Common myeloid progenitor, CD34-positive (primary cell): Measurements from ENCODE around the gene EVC.
A peak's percentile ranks its signal among the peaks of the same experiment; 100 is the strongest.
"Not testable (repeated sequence)": the region's sequence is repeated elsewhere in the genome, so short reads cannot be mapped to it uniquely, and the experiment has no call there.

ENCODE experiments used
- CTCF ChIA-PET: fragments of 350-600 bp; sonication (Branson Sonifier 250); formaldehyde crosslinking; loops from one replicate; lab custom pipeline; 2021; ENCODE audit warnings: antibody characterized with exemption; lab: Charles Lee
- POLR2A ChIA-PET: fragments of 350-600 bp; sonication (Branson Sonifier 250); formaldehyde crosslinking; loops from one replicate; lab custom pipeline; 2021; ENCODE audit warnings: antibody characterized with exemption; lab: Charles Lee
- DNase-seq, 3 donors: peaks; one replicate each; pipeline versions ENCODE4 v3.0.0 to v3.0.0-alpha.2; 2013
- H3K27ac ChIP-seq, 2 experiments: 1 replicate in 1 of 2; 2 replicates in 1 of 2; pipeline ENCODE4 v1.7.0; 2013; ENCODE audit warnings: inconsistent platforms in 2 of 2, low read length in 2 of 2, mild to moderate bottlenecking in 2 of 2, low read depth in 1 of 2, moderate library complexity in 1 of 2; ENCODE audit not compliant: severe bottlenecking in 2 of 2, insufficient read depth in 1 of 2, poor library complexity in 1 of 2
- H3K27me3 ChIP-seq, 5 experiments: replicated peaks in 2 of 5; 1 replicate in 3 of 5; 2 replicates in 2 of 5; pipeline versions ENCODE4 v1.6.1 to v1.7.0; 2013; ENCODE audit warnings: low read length in 4 of 5, mild to moderate bottlenecking in 2 of 5, moderate library complexity in 2 of 5, inconsistent platforms in 1 of 5; ENCODE audit not compliant: insufficient read depth in 5 of 5, control insufficient read depth in 4 of 5
- H3K36me3 ChIP-seq, 4 experiments: 1 replicate in 2 of 4; 2 replicates in 2 of 4; pipeline versions ENCODE4 v1.6.1 to v1.7.0; 2013; ENCODE audit warnings: low read length in 3 of 4, control low read depth in 1 of 4, mild to moderate bottlenecking in 1 of 4; ENCODE audit not compliant: control insufficient read depth in 4 of 4, insufficient read depth in 4 of 4
- H3K4me1 ChIP-seq, 4 experiments: 1 replicate in 3 of 4; 2 replicates in 1 of 4; pipeline versions ENCODE4 v1.6.1 to v1.7.1; 2013; ENCODE audit warnings: low read length in 3 of 4, mild to moderate bottlenecking in 3 of 4, control low read depth in 1 of 4, inconsistent platforms in 1 of 4, moderate library complexity in 1 of 4; ENCODE audit not compliant: control insufficient read depth in 4 of 4, insufficient read depth in 4 of 4; ENCODE audit errors: control extremely low read depth in 1 of 4
- H3K4me3 ChIP-seq, 7 experiments: 1 replicate in 4 of 7; 2 replicates in 3 of 7; pipeline versions ENCODE4 v1.5.1 to v1.7.0; 2013; ENCODE audit warnings: mild to moderate bottlenecking in 7 of 7, low read length in 6 of 7, moderate library complexity in 6 of 7, inconsistent platforms in 2 of 7, low read depth in 2 of 7, control low read depth in 1 of 7; ENCODE audit not compliant: insufficient read depth in 4 of 7, control insufficient read depth in 1 of 7; ENCODE audit errors: extremely low read depth in 1 of 7
- H3K9me3 ChIP-seq, 5 experiments: 1 replicate in 4 of 5; 2 replicates in 1 of 5; pipeline versions ENCODE4 v1.6.1 to v1.7.1; 2013; ENCODE audit warnings: low read length in 4 of 5, mild to moderate bottlenecking in 2 of 5, inconsistent platforms in 1 of 5, low read depth in 1 of 5, moderate library complexity in 1 of 5; ENCODE audit not compliant: control insufficient read depth in 4 of 5, insufficient read depth in 2 of 5; ENCODE audit errors: control extremely low read depth in 1 of 5
- WGBS: methylation state at CpG from one replicate; pipeline ENCODE4 v1.1.5; 2013; ENCODE audit not compliant: insufficient coverage; 5-methylcytosine and 5-hydroxymethylcytosine counted together

EVC gene

DNA sequence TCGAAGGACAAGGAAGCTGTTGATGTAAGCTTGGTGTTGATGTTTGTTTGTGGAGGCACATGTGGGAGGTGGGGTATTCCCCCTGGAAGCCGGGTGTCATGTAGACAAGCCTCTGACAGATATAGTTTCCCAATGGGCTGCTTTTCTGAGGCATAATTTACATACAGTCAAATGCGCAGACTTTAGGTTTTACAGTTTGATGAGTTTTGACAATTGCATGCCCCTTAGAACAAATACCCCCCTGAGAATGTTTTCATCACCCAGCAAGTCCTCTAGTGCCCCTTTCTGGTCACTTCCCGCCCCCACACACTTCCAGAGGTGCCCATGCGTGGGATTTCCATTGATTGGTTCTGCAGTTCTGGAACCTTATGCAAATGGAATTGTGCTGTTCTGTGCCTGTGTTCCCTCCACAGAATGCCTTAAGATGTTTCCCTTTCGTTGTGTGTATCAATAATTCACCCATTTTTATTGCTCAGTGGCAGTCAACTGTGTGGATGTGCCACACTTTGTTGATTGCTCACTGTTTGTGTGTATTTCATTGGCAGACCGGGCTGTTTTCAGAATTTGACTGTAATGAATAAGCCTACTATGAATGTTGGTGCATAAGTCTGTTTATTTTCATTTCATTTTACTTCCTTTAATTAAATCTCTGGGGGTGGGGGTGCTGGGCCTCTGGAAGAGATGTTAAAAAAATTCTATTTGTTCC, 8.5 kb downstream of the EVC start:
- WGBS: 94% methylated on average over 6 of the region's 7 CpGs
- DNase-seq: no peak
- CTCF ChIA-PET: no interaction called here
- Histone ChIP-seq H3K36me3 (peaks cover 0 to 3% (median 0%) of the 10 kb centered on the region in 4 experiments), H3K4me3 (no peak overlapping the region), H3K27ac (no peak overlapping the region), H3K27me3 (no peaks in the 10 kb centered on the region), H3K9me3 (peaks cover 0 to 10% (median 4%) of the 10 kb centered on the region in 5 experiments), H3K4me1 (no peaks in the 10 kb centered on the region)
- POLR2A ChIA-PET: no interaction called here

DNA sequence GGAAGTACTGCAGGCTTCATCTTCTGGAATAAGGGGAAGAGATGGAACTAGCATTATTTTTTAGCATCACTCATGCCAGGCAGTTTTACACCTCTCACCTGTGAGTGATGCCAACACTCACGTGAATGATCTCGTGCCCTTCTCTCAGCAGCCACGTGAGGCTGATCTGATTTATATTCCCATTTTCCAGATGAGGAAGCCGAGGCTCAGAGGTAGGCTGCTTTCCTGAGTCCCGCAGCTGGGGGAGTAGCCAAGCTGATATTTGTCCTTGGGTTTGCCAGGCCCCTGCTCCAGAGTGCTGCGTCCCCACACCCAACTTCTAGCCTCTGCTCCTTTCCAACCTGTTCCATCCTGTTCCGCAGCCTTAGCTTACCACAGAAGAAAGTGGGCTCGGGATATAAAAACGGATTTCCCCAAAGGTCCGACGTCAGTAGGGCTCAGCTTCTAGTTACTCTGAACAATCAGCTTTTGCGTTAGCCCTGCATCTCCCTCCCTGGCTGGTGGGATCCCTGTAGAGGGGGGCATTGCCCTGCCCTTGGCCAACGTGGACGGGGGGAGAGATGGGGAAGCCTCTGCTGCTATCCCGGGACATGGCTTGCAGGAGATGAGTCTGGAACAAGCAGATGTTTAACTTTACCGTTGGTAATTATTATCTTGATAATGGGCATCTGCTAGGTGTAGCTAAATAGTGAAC, 9.3 kb downstream of the EVC start:
- CTCF ChIA-PET: no interaction called here
- Histone ChIP-seq H3K4me3 (no peak overlapping the region), H3K9me3 (peaks cover 0 to 2% (median under 1%) of the 10 kb centered on the region in 5 experiments), H3K27me3 (no peaks in the 10 kb centered on the region), H3K4me1 (no peaks in the 10 kb centered on the region), H3K36me3 (peaks cover 0 to under 1% (median 0%) of the 10 kb centered on the region in 4 experiments), H3K27ac (no peak overlapping the region)
- no peak for DNase-seq
- POLR2A ChIA-PET: no interaction called here
- 95% methylated on average over 15 of the region's 16 CpGs for WGBS

DNA sequence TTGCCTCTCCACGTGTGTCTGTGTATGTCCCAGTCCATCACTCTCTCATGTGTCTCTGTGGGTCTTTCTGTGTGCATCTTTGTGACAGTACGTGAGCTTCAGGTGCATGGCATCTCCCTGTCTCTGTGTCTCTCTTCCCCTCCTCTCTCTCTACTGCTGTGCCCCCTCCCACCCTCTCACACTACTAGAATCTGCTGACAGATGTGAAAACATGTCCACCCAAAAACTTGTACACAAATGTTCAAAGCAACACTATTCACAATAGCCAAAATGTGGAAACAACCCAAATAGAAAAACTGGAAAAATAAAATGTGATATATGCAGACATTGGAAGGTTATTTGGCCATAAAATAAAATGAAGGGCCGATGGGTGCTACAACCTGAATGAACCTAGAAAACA, 10.0 kb downstream of the EVC start:
- DNase-seq: no peak
- H3K36me3 ChIP-seq: no peaks in the 10 kb centered on the region
- WGBS: 93% methylated on average over 3 of the region's 3 CpGs
- H3K4me1 ChIP-seq: no peaks in the 10 kb centered on the region
- ChIA-PET CTCF (no interaction called here), POLR2A (no interaction called here)
- no peaks in the 10 kb centered on the region for H3K27me3 ChIP-seq
- no peak overlapping the region for H3K27ac ChIP-seq
- H3K4me3 ChIP-seq: no peak overlapping the region
- peaks cover 0 to 3% (median 0%) of the 10 kb centered on the region in 5 experiments for H3K9me3 ChIP-seq

DNA sequence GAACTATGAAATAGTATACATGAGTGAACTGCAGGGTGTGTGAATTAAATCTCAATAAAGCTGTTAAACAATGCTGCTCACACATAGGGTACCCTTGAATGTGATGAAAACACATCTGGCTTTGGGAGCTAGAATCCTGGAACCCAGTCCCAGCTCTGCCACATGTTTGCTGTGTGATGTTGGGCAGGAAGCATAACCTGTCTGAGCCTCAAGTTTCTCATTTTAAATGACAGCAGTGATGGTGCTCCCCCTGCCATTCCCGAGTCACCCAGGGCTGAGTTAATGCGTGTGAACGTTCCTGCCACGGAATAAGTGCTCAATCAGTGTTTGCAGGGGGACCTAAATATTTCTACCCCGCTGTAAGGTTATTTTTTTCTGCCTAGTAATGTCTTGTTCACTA, 10.9 kb downstream of the EVC start:
- Histone ChIP-seq H3K9me3 (peaks cover 0 to 6% (median 0%) of the 10 kb centered on the region in 5 experiments), H3K36me3 (no peaks in the 10 kb centered on the region), H3K4me1 (no peaks in the 10 kb centered on the region), H3K4me3 (no peak overlapping the region), H3K27me3 (no peaks in the 10 kb centered on the region), H3K27ac (no peak overlapping the region)
- DNase-seq: no peak
- ChIA-PET CTCF (no interaction called here), POLR2A (no interaction called here)
- WGBS: 93% methylated on average over 5 of the region's 5 CpGs

DNA sequence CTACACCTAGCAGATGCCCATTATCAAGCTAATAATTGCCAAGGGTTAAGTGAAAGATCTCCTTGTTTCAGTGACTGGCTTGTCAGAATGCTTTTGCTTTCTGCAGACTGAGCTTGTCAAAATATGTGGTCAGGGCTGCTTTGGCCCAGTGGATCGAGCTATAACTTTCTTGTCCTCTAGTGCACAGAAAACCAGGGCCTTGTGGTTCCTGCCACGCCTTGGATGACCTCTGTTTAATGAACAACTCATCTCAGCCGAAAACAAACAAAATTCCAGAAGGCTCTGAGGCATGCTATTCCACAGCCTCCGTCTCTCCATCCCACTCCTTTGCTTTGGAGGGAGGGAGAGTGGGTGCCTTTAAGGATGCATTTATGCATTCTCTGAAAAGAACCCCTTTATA, 11.3 kb downstream of the EVC start:
- ChIA-PET CTCF (no interaction called here), POLR2A (no interaction called here)
- Histone ChIP-seq H3K36me3 (no peaks in the 10 kb centered on the region), H3K4me3 (no peak overlapping the region), H3K9me3 (peaks cover 0 to 6% (median 0%) of the 10 kb centered on the region in 5 experiments), H3K4me1 (no peaks in the 10 kb centered on the region), H3K27me3 (no peaks in the 10 kb centered on the region), H3K27ac (no peak overlapping the region)
- WGBS: 100% methylated on average over 2 of the region's 4 CpGs
- no peak for DNase-seq

DNA sequence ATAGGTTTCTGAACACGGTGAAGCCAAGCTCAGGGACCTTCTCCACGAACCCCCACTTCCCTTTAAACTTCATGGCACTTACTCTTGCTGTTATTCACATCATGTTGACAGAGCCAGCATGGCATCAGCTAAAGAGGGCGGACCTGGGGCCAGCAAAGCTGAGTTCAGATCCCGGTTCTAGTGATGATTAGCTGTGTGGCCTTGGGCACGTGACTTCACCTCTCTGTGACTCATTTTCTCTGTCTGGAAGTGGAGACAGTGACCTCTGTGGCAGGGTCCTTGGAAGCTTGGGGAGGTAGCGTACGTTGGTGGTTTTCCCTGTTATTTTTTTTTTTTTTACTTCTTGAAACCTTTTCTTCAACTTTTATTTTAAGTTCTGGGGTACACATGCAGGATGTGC, 13.4 kb downstream of the EVC start:
- H3K27me3 ChIP-seq: no peaks in the 10 kb centered on the region
- no peak overlapping the region for H3K4me3 ChIP-seq
- no peaks in the 10 kb centered on the region for H3K36me3 ChIP-seq
- CTCF ChIA-PET: no interaction called here
- H3K4me1 ChIP-seq: peaks cover 0 to 6% (median 2%) of the 10 kb centered on the region in 4 experiments
- H3K27ac ChIP-seq: no peak overlapping the region
- DNase-seq: no peak
- POLR2A ChIA-PET: no interaction called here
- peaks cover 0 to 6% (median 0%) of the 10 kb centered on the region in 5 experiments for H3K9me3 ChIP-seq
- 93% methylated on average over 4 of the region's 7 CpGs for WGBS

DNA sequence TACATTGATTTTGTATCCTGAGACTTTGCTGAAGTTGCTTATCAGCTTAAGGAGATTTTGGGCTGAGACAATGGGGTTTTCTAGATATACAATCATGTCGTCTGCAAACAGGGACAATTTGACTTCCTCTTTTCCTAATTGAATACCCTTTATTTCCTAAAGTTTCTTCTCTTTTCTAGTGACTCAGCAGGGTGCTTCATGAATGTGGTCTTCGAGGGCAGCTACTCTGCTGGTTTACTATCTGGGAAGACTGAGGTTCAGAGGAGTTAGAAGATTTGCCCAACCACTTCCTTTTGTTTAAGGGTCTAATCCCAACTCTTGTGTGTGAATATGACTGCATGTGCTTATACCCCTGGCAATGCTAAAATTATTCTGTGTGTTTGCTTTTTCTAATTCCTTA, 17.4 kb downstream of the EVC start:
- not testable (repeated sequence) for H3K36me3 ChIP-seq

More for the DNA sequence above, 17.4 kb downstream of the EVC start:
- H3K9me3 ChIP-seq, H3K27me3 ChIP-seq, H3K4me3 ChIP-seq, CTCF ChIA-PET, H3K27ac ChIP-seq, POLR2A ChIA-PET, H3K4me1 ChIP-seq: not testable (repeated sequence)
- DNase-seq: peak in 2 of 3 donors; percentile 28 to 31
- 0% methylated on average over 1 of the region's 2 CpGs for WGBS
